K562 (cell line): ENCODE measurements around the gene UBE2D3. TPM values are rescaled to one million over a fixed set of nuclear protein-coding genes. Genes with fewer than 3 reads are reported as not detected.
A peak's percentile ranks its signal among the peaks of the same experiment; 100 is the strongest.

Experiments used
- ARID2 ChIP-seq: fragments of 450-650 bp; IDR thresholded peaks from 2 replicates; pipeline ENCODE4 v1.6.1; 2017; ENCODE audit warnings: antibody characterized with exemption, mild to moderate bottlenecking
- BRF1 ChIP-seq: IDR thresholded peaks from 3 replicates; pipeline ENCODE4 v1.6.1; 2011; ENCODE audit warnings: borderline replicate concordance, mild to moderate bottlenecking; ENCODE audit not compliant: insufficient read length; ENCODE audit errors: extremely low read depth
- DIDO1 ChIP-seq: fragments of 450-650 bp; IDR thresholded peaks from 2 replicates; pipeline ENCODE4 v1.6.1; 2016; ENCODE audit warnings: low read depth, missing biosample characterization, missing genetic modification characterization
- ETV6 ChIP-seq, 3 experiments: fragments of 150-350 bp in 1 of 3; sonication (generic) in 1 of 3; formaldehyde crosslinking in 1 of 3; IDR thresholded peaks; 2 replicates each; pipeline versions ENCODE4 v1.6.1 to v1.8.0; 2014 to 2022; ENCODE audit warnings: borderline replicate concordance in 2 of 3, low read depth in 2 of 3, antibody characterized with exemption in 1 of 3, low read length in 1 of 3, mild to moderate bottlenecking in 1 of 3, missing genetic modification reagents in 1 of 3
- FIP1L1 ChIP-seq: fragments of 200-400 bp; formaldehyde crosslinking; IDR thresholded peaks from 2 replicates; pipeline ENCODE4 v1.6.1; 2018; ENCODE audit warnings: mild to moderate bottlenecking, low read depth, low read length; ENCODE audit not compliant: poor library complexity, severe bottlenecking
- GTF2F1 ChIP-seq: IDR thresholded peaks from 2 replicates; pipeline ENCODE4 v1.6.1; 2011; ENCODE audit warnings: low read depth, low read length, improper control_type of control experiment
- HDAC2 ChIP-seq: fragments of 450-650 bp; IDR thresholded peaks from 2 replicates; pipeline ENCODE4 v1.6.1; 2016; ENCODE audit warnings: mild to moderate bottlenecking
- HSF4 ChIP-seq: fragments of 250-450 bp; sonication (Bioruptor Pico); IDR thresholded peaks from 2 replicates; pipeline ENCODE4 v2.1.2; 2022; ENCODE audit warnings: mild to moderate bottlenecking, moderate library complexity, borderline replicate concordance
- MYNN ChIP-seq, 2 experiments: sonication (generic); formaldehyde crosslinking in 1 of 2; IDR thresholded peaks; 2 replicates each; pipeline versions ENCODE4 v1.5.0 to v1.6.1; 2016 to 2020; ENCODE audit warnings: antibody characterized with exemption in 1 of 2, missing genetic modification reagents in 1 of 2
- PTRF ChIP-seq: fragments of 450-650 bp; IDR thresholded peaks from 2 replicates; pipeline ENCODE4 v1.6.1; 2016; ENCODE audit warnings: mild to moderate bottlenecking, missing genetic modification characterization, missing compliant biosample characterization
- SAP30 ChIP-seq: fragments of 200-600 bp; sonication (generic); IDR thresholded peaks from 2 replicates; pipeline ENCODE4 v1.6.1; 2012; ENCODE audit warnings: borderline replicate concordance, low read depth, mild to moderate bottlenecking, moderate library complexity, low read length, control low read depth, inconsistent platforms; ENCODE audit not compliant: insufficient read depth, poor library complexity, severe bottlenecking
- SFPQ ChIP-seq: fragments of 200-400 bp; formaldehyde crosslinking; IDR thresholded peaks from 2 replicates; pipeline ENCODE4 v1.6.1; 2017; ENCODE audit warnings: mild to moderate bottlenecking, low read depth, low read length, moderate library complexity
- SMARCC2 ChIP-seq: fragments of 450-650 bp; IDR thresholded peaks from 2 replicates; pipeline ENCODE4 v1.6.1; 2017; ENCODE audit warnings: antibody characterized with exemption, moderate library complexity, mild to moderate bottlenecking, low read depth
- SMC3 ChIP-seq: conservative IDR thresholded peaks from 2 replicates; pipeline ENCODE4 v1.6.1; 2011; ENCODE audit warnings: low read depth, low read length, improper control_type of control experiment; ENCODE audit not compliant: insufficient read depth
- TEAD2 ChIP-seq: fragments of 450-650 bp; IDR thresholded peaks from 2 replicates; pipeline ENCODE4 v1.6.1; 2016; ENCODE audit warnings: missing genetic modification characterization, control low read depth, missing compliant biosample characterization
- ZBTB26 ChIP-seq: fragments of 450-650 bp; formaldehyde crosslinking; IDR thresholded peaks from 2 replicates; pipeline ENCODE4 v1.4.0; 2022; ENCODE audit warnings: missing genetic modification characterization
- ZNF253 ChIP-seq: fragments of 250-450 bp; sonication (Bioruptor Pico); conservative IDR thresholded peaks from 2 replicates; pipeline ENCODE4 v1.6.1; 2021; ENCODE audit warnings: mild to moderate bottlenecking
- ZNF274 ChIP-seq: IDR thresholded peaks from 2 replicates; pipeline ENCODE4 v1.6.1; 2011; ENCODE audit warnings: low read depth, mild to moderate bottlenecking, low read length, moderate library complexity, borderline replicate concordance
- polyA plus RNA-seq, 8 experiments: library from polyadenylated mRNA; depleted of rRNA in 4 of 8; stranded (reverse) in 5 of 8; unstranded in 3 of 8; fragments of >200 nt; fragmentation: Nextera tagmentation in 2 of 8; fragmentation: Illumina TruSeq in 1 of 8; extraction: Ambion mirVana in 2 of 8; extraction: Trizol in 1 of 8; gene quantifications; 2 replicates each; pipeline versions ENCODE4 v1.2.1 to v1.2.3, GENCODE V29; 2011 to 2014; ENCODE audit warnings: inconsistent platforms in 1 of 8, missing spikeins in 1 of 8
- total RNA-seq, 7 experiments: library from RNA; depleted of rRNA in 6 of 7; stranded (reverse); fragments of >200 nt in 6 of 7; fragmentation: Illumina TruSeq in 2 of 7; extraction: Trizol in 2 of 7; gene quantifications; 2 replicates each; pipeline versions ENCODE4 v1.2.1 to v1.2.3, GENCODE V29; 2011 to 2021; ENCODE audit warnings: low replicate concordance in 1 of 7
- TF ChIP-seq, protein P1 (sequence below): fragments of 250-450 bp; sonication (Bioruptor Pico); IDR thresholded peaks from 2 replicates; pipeline ENCODE4 v1.5.0; 2020; ENCODE audit warnings: mild to moderate bottlenecking, borderline replicate concordance
- TF ChIP-seq, protein P2 (sequence below): fragments of 250-450 bp; sonication (Bioruptor Pico); IDR thresholded peaks from 2 replicates; pipeline ENCODE4 v1.9.0; 2021; ENCODE audit warnings: mild to moderate bottlenecking, inconsistent platforms

Gene UBE2D3
- total and polyA plus RNA-seq, 9 of the 15 experiments (the other 6 are each of a cell fraction or from before 2014, with no cell fraction given), result 191 to 618 (median 292) TPM

DNA sequence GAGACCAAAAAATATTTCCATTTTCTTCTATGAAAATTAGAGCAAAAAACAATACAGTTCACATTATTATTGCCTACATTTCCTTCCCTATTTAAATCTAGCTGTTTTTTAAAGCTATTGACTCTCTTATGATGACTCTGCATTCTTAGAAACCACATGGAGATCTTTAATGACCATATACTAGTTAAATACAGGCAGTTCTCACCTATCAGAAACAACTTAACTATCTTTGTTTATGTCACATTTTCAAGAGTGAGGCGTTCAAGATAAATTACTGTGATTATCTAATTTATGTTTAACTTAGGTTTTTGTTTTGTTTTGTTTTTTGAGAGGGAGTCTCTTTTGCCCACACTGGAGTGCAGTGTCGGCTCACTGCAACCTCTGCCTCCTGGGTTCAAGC, 44.4 kb upstream of the UBE2D3 start (continued):
- TF ChIP-seq TEAD2 (tag) (0 out of 2 replicates have a peak, but pooled peaks have one; percentile 14), SMARCC2 (peak; percentile 67), HDAC2 (0 out of 2 replicates have a peak, but pooled peaks have one; percentile 29), ZNF253 (CRISPR knock-in tag) (no peak), ZNF274 (no peak), DIDO1 (tag) (no peak), PTRF (tag) (no peak), MYNN (IDR thresholded peaks at IDR 0.05) (no peak), MYNN (CRISPR knock-in tag; IDR thresholded peaks at IDR 0.05) (no peak), ZBTB26 (CRISPR knock-in tag) (no peak), BRF1 (no peak), GTF2F1 (no peak), SFPQ (no peak), FIP1L1 (no peak), SAP30 (no peak), HSF4 (CRISPR knock-in tag) (no peak), ETV6 (IDR thresholded peaks at IDR 0.05; ENCODE audit: borderline replicate concordance in 1 of 2, low read depth in 2 of 2, low read length in 1 of 2) (no peak), ETV6 (CRISPR knock-in tag; IDR thresholded peaks at IDR 0.05; ENCODE audit: borderline replicate concordance) (no peak), SMC3 (no peak), ARID2 (no peak)
- TF ChIP-seq, protein P1, sequence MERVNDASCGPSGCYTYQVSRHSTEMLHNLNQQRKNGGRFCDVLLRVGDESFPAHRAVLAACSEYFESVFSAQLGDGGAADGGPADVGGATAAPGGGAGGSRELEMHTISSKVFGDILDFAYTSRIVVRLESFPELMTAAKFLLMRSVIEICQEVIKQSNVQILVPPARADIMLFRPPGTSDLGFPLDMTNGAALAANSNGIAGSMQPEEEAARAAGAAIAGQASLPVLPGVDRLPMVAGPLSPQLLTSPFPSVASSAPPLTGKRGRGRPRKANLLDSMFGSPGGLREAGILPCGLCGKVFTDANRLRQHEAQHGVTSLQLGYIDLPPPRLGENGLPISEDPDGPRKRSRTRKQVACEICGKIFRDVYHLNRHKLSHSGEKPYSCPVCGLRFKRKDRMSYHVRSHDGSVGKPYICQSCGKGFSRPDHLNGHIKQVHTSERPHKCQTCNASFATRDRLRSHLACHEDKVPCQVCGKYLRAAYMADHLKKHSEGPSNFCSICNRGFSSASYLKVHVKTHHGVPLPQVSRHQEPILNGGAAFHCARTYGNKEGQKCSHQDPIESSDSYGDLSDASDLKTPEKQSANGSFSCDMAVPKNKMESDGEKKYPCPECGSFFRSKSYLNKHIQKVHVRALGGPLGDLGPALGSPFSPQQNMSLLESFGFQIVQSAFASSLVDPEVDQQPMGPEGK (CRISPR knock-in tag), result no peak
- TF ChIP-seq, protein P2, sequence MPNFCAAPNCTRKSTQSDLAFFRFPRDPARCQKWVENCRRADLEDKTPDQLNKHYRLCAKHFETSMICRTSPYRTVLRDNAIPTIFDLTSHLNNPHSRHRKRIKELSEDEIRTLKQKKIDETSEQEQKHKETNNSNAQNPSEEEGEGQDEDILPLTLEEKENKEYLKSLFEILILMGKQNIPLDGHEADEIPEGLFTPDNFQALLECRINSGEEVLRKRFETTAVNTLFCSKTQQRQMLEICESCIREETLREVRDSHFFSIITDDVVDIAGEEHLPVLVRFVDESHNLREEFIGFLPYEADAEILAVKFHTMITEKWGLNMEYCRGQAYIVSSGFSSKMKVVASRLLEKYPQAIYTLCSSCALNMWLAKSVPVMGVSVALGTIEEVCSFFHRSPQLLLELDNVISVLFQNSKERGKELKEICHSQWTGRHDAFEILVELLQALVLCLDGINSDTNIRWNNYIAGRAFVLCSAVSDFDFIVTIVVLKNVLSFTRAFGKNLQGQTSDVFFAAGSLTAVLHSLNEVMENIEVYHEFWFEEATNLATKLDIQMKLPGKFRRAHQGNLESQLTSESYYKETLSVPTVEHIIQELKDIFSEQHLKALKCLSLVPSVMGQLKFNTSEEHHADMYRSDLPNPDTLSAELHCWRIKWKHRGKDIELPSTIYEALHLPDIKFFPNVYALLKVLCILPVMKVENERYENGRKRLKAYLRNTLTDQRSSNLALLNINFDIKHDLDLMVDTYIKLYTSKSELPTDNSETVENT, result no peak
